Fibroblast of villous mesenchyme (primary cell): ENCODE results near the gene VASP. TPM values are rescaled to one million over a fixed set of nuclear protein-coding genes. Genes with fewer than 3 reads are reported as not detected.
"Not testable (repeated sequence)": the region's sequence is repeated elsewhere in the genome, so short reads cannot be mapped to it uniquely, and the experiment has no call there.

Experiments used
- DNase-seq: peaks from one replicate; pipeline ENCODE4 v3.0.0-alpha.2; 2010; ENCODE audit warnings: low read depth
- H3K4me3 ChIP-seq: 2 replicates; pipeline ENCODE4 v1.5.1; 2011; ENCODE audit warnings: low read depth, mild to moderate bottlenecking, low read length
- CTCF ChIP-seq: IDR thresholded peaks from 2 replicates; pipeline ENCODE4 v1.5.1; 2012; ENCODE audit warnings: low read depth, mild to moderate bottlenecking, low read length; ENCODE audit not compliant: insufficient read depth
- total RNA-seq: library from RNA; depleted of rRNA; stranded (reverse); fragments of >200 nt; gene quantifications from 2 replicates; pipeline ENCODE4 v1.2.3, GENCODE V29; 2012

Gene VASP
- total RNA-seq, 1 donor, result 158 TPM

GRCh38 chr19:45509692-45510015 is 2.4 kb downstream of the VASP start:
- DNase-seq, result no peak
- peak overlapping the region; percentile 99 for H3K4me3 ChIP-seq
- TF ChIP-seq CTCF, result no peak

GRCh38 chr19:45510352-45510751 is 3.1 kb downstream of the VASP start:
- not testable (repeated sequence) for H3K4me3 ChIP-seq, DNase-seq

GRCh38 chr19:45511074-45511473 is 3.8 kb downstream of the VASP start:
- H3K4me3 ChIP-seq, result no peak overlapping the region
- no peak for TF ChIP-seq CTCF
- DNase-seq, result no peak

- no peak for DNase-seq
- no peak for TF ChIP-seq CTCF
- no peak overlapping the region for H3K4me3 ChIP-seq
Observed at GRCh38 chr19:45512881-45513483, 5.7 kb downstream of the VASP start.

GRCh38 chr19:45514376-45515051 is 7.2 kb downstream of the VASP start:
- DNase-seq, result no peak
- no peak for TF ChIP-seq CTCF
- H3K4me3 ChIP-seq, result no peak overlapping the region

- no peak for DNase-seq
- no peak for TF ChIP-seq CTCF
- H3K4me3 ChIP-seq, result no peak overlapping the region
Observed at GRCh38 chr19:45515081-45515624, 7.9 kb downstream of the VASP start.

GRCh38 chr19:45515807-45516401 is 8.6 kb downstream of the VASP start:
- no peak for TF ChIP-seq CTCF
- H3K4me3 ChIP-seq, result no peak overlapping the region
- no peak for DNase-seq
